A549 treated with CORT108297 at 1 μM for 4 hours (cell line): ENCODE results near the gene TCF4. TPM values are rescaled to one million over a fixed set of nuclear protein-coding genes. Genes with fewer than 3 reads are reported as not detected.

ENCODE experiments used
- total RNA-seq: library from RNA; stranded (reverse); fragments of 200-300 nt; extraction: Qiagen RNA extraction; gene quantifications from 5 replicates; pipeline ENCODE4 v1.2.3, GENCODE V29; 2022

Gene TCF4
- total RNA-seq, result 1.2 to 2.5 TPM (median 2.1 TPM) in 5 replicates

DNA sequence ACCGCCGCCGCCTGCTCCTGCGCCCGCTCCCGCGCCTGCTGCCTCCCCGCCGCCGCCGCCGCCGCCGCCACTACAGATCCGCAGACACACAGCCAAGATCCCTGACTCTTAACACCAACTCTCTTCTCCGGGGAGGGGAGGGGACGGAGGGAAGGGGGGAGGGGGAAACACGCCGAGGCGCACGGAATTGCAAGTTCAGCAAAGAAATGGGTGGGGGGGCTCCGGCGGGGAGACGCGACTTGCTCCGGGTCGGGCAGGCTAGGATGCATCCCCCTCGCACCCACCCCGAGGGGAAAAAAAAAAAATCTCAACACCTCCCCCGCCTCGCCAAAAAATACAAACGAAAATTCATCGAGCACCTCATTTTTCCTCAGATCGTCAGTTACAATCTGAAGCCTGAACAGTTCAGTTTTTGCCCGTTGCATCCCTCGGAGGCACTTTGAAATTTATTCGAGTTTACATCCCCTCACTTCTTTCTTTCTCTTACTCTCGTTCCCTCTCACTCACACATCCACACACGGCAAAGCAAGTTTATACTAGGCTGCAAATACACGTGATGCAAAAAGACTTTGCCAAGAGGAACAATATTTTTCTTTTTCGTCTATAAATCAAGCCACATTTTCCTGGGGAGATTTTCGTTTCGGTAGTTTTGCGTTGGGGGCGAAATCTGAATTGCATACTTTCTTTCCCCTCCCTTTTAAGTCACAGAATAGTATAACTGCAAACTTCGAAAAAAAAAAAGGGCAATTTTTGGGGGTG is at the start of gene TCF4:
Gene TCF4 (minus strand): TSS at position 82 of the 759 bp plus-strand sequence. CDS start 1,076 bp downstream, outside the sequence.

